ENCODE measurements around the gene SOAT2. TPM values are rescaled to one million over a fixed set of nuclear protein-coding genes. Genes with fewer than 3 reads are reported as not detected.

The SOAT2 gene
- total RNA-seq, 4 donors from 2014 or later: 0.31 TPM; not detected in 3

DNA sequence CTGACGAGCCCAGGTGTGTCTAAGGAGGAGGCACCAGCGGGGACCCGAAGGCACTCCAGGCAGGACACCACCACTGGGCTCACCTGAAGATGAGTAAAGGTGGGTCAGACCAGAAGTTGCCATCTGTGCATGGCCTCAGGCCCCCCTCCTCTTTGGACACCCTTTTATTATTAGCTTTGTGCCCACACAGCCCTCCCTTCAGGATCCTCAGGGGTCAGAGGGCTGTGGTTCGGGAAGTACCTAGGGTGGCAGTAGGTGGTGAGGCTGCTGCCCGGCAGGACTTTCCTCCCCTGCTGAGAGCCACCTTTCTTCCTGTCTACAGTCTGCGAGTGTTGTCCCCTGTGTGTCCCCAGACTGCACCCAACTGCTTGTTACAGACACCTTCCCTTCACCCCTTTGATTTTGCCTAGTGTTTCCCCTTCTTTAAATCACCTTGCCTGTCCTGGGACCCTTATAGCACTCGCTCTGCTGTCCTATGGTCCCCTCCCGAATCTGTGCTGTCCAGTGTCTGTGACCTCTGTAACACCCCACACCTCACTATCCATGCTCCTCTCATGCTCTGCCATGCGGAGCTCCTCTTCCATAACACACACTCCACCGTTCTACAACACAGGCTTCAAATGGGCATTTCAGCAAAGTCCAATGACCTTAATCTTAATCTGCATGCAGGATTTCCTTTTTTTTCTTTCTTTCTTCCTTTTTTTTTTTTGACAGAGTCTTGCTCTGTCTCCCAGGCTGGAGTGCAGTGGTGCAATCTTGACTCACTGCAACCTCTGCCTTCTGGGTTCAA is 25.7 kb downstream of the SOAT2 start:
- H3K4me1 ChIP-seq: no peaks in the 10 kb centered on the region
- WGBS, 2 donors (ENCODE audit: low coverage in 1 of 2): 76 to 79% methylated on average over 6 of the region's 10 CpGs

DNA sequence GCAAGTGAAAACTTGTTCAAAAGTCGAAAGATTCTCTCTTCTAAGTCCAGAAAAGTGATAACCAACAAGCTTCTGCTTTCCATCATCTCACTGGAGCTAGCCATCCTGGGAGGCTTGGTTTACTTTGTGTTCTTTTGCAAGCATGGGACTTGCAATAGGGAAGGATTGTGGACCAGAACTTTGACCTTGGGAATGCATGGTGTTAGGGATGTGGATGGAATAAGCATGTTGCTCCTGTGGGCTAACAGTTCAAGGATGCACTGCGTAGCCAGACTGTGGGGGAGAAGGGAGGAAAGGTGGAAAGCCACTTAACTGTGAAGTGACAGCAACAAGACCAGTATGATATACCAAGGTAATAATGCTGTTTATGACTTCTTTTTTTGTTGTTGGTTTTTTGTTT is 28.6 kb downstream of the SOAT2 start:
- no peak for ATAC-seq
- Histone ChIP-seq H3K4me1 (no peaks in the 10 kb centered on the region), H3K27ac (no peak overlapping the region), H3K27me3 (no peaks in the 10 kb centered on the region), H3K36me3 (no peaks in the 10 kb centered on the region), H3K9me3 (peaks cover 0 to 5% (median 0%) of the 10 kb centered on the region in 3 donors), H3K4me3 (no peak overlapping the region)
- TF ChIP-seq, protein P1, sequence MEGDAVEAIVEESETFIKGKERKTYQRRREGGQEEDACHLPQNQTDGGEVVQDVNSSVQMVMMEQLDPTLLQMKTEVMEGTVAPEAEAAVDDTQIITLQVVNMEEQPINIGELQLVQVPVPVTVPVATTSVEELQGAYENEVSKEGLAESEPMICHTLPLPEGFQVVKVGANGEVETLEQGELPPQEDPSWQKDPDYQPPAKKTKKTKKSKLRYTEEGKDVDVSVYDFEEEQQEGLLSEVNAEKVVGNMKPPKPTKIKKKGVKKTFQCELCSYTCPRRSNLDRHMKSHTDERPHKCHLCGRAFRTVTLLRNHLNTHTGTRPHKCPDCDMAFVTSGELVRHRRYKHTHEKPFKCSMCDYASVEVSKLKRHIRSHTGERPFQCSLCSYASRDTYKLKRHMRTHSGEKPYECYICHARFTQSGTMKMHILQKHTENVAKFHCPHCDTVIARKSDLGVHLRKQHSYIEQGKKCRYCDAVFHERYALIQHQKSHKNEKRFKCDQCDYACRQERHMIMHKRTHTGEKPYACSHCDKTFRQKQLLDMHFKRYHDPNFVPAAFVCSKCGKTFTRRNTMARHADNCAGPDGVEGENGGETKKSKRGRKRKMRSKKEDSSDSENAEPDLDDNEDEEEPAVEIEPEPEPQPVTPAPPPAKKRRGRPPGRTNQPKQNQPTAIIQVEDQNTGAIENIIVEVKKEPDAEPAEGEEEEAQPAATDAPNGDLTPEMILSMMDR (IDR thresholded peaks at IDR 0.05): no peak
- TF ChIP-seq POLR2A (IDR thresholded peaks at IDR 0.05) (no peak), POLR2AphosphoS5 (IDR thresholded peaks at IDR 0.05) (no peak), EP300 (IDR thresholded peaks at IDR 0.05) (no peak)
- 86 to 100% methylated on average over 1 of the region's 2 CpGs for WGBS, 2 donors (ENCODE audit: low coverage in 1 of 2)

More for the DNA sequence above, 25.7 kb downstream of the SOAT2 start:
- no peaks in the 10 kb centered on the region for H3K9me3 ChIP-seq
- TF ChIP-seq POLR2A (IDR thresholded peaks at IDR 0.05): no peak
- no peaks in the 10 kb centered on the region for H3K27me3 ChIP-seq
- ATAC-seq: peak; percentile 13
- no peaks in the 10 kb centered on the region for H3K36me3 ChIP-seq
- no peak overlapping the region for H3K27ac ChIP-seq
- H3K4me3 ChIP-seq: no peak overlapping the region

DNA sequence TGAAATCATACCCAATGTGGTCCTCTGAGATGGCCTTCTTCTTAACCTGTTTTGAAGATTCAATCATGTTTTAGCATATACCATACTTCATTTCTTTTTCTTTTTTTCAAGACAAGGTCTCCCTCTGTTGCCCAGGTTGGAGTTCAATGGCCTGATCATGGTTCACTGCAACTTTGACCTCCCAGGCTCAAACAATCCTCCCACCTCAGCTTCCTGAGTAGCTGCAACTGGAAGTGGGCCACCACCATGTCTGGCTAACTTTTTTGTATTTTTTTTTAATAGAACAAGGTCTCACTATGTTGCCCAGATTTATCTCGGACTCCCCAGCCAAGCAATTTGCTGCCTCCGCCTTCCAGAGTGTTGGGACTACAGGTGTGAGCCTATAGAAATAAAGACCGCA is 30.4 kb downstream of the SOAT2 start:
- H3K27ac ChIP-seq: no peak overlapping the region
- no peaks in the 10 kb centered on the region for H3K4me1 ChIP-seq
- no peak for ATAC-seq
- peaks cover 0 to 8% (median 0%) of the 10 kb centered on the region in 3 donors for H3K9me3 ChIP-seq
- TF ChIP-seq, protein P1 (IDR thresholded peaks at IDR 0.05): no peak
- TF ChIP-seq POLR2A (IDR thresholded peaks at IDR 0.05): no peak
- TF ChIP-seq POLR2AphosphoS5 (IDR thresholded peaks at IDR 0.05): no peak
- no peak for TF ChIP-seq EP300 (IDR thresholded peaks at IDR 0.05)
- no peaks in the 10 kb centered on the region for H3K36me3 ChIP-seq
- no peaks in the 10 kb centered on the region for H3K27me3 ChIP-seq
- 82 to 90% methylated on average over 3 of the region's 3 CpGs for WGBS, 2 donors (ENCODE audit: low coverage in 1 of 2)
- no peak overlapping the region for H3K4me3 ChIP-seq

DNA sequence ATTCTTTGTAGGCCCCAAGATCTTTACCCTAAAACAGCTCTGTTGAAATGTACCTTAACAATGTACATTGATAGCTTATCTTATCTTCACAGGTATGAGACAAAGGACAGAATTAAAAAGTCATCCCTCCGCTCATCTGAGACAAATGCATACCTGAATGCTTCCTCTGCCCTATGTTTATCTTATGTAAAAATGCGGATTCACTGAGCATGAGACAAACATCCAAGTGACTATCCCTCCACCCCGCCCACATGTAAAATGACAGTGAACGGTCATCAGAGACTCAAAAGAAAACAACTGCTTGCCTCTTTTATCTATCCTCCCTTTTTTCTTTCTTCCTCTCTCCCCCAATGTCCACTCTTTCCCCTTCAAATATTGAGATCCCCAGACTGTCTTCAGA is 40.1 kb downstream of the SOAT2 start:
- TF ChIP-seq POLR2A (IDR thresholded peaks at IDR 0.05): no peak
- TF ChIP-seq, protein P1 (IDR thresholded peaks at IDR 0.05): no peak
- no peak for TF ChIP-seq POLR2AphosphoS5 (IDR thresholded peaks at IDR 0.05)
- no peak for TF ChIP-seq EP300 (IDR thresholded peaks at IDR 0.05)
- H3K27ac ChIP-seq: no peak overlapping the region
- no peaks in the 10 kb centered on the region for H3K9me3 ChIP-seq
- H3K4me3 ChIP-seq: no peak overlapping the region
- no peak for ATAC-seq
- H3K36me3 ChIP-seq: no peaks in the 10 kb centered on the region
- H3K4me1 ChIP-seq: no peaks in the 10 kb centered on the region
- no peaks in the 10 kb centered on the region for H3K27me3 ChIP-seq
- 82 to 86% methylated on average over 4 of the region's 4 CpGs for WGBS, 2 donors (ENCODE audit: low coverage in 1 of 2)

DNA sequence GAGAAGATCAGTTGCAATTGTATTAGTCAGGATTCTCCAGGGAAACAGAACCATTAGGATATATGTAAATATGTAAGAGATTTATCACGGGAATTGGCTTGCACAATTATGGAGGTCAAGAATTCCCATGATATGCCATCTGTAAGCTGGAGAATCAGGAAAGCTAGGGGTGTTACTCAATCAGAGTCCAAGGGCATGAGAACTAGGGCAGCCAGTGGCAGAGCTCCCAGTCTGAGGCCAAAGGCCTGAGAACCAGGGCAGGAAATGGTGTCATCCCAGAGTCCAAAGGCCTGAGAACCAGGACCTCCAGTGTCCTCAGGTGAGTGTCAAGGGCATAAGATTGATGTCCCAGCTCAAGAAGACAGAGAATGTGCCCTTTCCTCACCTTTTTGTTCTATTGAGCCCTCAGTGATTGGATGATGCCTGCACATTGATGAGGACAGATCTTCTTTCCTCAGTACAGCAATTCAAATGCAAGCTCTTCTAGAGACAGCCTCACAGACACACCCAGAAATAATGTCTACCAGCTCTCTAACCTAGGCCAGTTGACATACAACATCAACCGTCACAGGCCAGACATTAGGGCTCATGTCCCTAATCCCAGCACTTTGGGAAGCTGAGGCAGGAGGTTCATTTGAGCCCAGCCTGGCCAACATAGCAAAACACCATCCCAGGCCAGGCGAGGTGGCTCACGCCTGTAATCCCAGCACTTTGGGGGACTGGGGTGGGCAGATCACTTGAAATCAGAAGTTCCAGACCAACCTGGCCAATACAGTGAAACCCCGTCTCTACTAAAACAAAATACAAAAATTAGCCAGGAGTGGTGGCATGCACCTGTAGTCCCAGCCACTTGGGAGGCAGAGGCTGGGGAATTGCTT is 42.3 kb downstream of the SOAT2 start:
- Histone ChIP-seq H3K27ac (no peak overlapping the region), H3K27me3 (no peaks in the 10 kb centered on the region), H3K9me3 (no peaks in the 10 kb centered on the region), H3K4me3 (no peak overlapping the region), H3K4me1 (peaks cover 0 to 7% (median 0%) of the 10 kb centered on the region in 3 donors), H3K36me3 (no peaks in the 10 kb centered on the region)
- no peak for ATAC-seq
- 83 to 93% methylated on average over 3 of the region's 5 CpGs for WGBS, 2 donors (ENCODE audit: low coverage in 1 of 2)
- TF ChIP-seq, protein P1 (IDR thresholded peaks at IDR 0.05): no peak
- TF ChIP-seq POLR2A (IDR thresholded peaks at IDR 0.05) (no peak), EP300 (IDR thresholded peaks at IDR 0.05) (no peak), POLR2AphosphoS5 (IDR thresholded peaks at IDR 0.05) (no peak)

Data from gastroesophageal sphincter (tissue), 4 donors.